GM10266 (cell line): ENCODE data around the gene PDXP.

Source experiments
- DNase-seq: peaks from one replicate; pipeline ENCODE4 v3.0.0; 2012; ENCODE audit errors: extremely low spot score
- CTCF ChIP-seq: IDR thresholded peaks from 2 replicates; pipeline ENCODE4 v1.5.1; 2012; ENCODE audit warnings: mild to moderate bottlenecking, low read depth; ENCODE audit not compliant: control insufficient read depth, insufficient read depth; ENCODE audit errors: missing control alignments

Gene PDXP

GRCh38 chr22:37639771-37640590, 18.5 kb upstream of the PDXP start:
- peak; percentile 67 for DNase-seq
- TF ChIP-seq CTCF, result no peak

DNA sequence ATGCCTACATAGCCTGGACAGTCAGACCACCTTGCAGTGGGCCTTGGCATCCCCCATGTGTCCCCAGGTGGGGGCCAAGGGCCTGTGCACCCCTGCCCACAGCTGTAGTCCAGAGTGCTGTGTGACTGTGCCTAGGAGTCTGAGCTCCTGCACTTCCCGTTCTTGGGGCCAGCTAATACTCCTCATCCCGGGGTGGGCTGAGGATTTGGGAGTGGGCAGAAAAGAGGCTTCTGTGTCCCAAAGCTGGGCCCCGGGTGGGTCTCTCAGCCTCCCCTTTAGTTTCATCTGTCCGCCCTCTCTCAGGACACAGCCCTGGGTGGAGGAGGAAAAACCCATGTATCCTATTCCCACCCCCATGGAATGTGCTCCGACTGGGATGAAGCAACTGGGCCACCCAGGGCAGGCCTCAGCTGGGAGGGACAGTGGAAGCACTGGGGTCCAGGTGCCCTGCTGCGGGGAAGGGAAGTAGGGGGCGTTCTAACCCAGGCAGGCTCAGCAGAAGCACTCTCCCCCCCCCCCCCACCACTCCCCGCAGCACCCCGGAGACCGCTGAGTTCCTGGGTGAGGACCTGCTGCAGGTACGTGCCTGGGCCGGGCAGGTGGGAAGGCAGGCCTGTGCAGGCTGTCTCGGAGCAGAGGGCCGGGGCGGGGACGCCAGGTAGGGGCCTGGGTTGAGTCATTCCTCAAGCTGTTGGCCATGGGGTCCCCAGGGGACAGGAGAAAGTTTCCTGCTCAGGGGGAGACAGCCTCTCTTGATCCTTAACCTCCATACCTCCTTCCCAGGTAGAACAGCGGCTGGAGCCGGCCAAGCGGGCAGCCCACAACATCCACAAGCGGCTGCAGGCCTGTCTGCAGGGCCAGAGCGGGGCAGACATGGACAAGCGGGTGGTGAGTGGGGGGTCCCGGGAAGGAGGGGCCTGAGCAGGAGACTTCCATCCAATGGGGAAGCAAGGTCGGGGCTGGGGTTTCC, 17.6 kb upstream of the PDXP start:
- DNase-seq, result no peak

DNA sequence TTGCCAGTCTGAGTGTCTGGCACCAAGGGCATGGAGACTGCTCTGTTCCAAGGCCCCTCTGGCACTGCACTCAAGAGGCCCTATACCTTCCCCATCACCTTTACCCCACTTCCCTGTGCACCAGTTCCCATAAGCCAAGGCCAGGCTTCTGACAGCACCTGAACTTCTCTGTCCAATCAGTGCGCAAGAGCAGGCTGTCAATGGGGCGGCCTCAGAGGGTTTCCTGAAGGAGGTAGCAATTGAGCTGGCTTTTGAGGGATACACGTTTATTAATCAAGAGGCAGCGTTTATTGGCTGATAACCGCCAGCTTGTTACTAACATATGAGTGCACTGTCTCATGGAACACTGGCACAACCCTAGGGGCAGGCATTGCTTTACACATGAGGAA, 17.0 kb upstream of the PDXP start:
- no peak for DNase-seq
- no peak for TF ChIP-seq CTCF

More for the DNA sequence above, 17.6 kb upstream of the PDXP start:
- no peak for TF ChIP-seq CTCF

- peak; percentile 90 for DNase-seq
- peak; percentile 91 for TF ChIP-seq CTCF
Measured at GRCh38 chr22:37643225-37643847, 15.2 kb upstream of the PDXP start.

DNA sequence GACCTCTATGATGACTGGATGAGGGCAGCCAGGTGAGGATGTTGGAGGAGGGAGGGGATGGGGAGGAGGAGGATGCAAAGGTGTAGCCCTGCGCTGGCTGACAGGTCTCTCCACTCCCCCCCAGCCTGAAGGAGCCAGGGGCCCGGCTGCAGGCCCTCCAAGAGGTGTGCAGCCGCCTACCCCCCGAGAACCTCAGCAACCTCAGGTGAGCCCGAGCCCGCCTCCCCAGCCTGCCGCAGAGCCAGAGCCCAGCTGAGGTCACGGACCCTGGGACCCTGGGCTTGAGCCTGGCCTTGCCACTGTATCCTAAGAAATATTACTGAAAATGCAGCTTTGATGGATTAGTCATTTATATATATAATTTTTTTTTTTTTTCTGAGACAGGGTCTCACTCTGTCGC, 11.2 kb upstream of the PDXP start:
- no peak for TF ChIP-seq CTCF
- DNase-seq, result no peak

DNA sequence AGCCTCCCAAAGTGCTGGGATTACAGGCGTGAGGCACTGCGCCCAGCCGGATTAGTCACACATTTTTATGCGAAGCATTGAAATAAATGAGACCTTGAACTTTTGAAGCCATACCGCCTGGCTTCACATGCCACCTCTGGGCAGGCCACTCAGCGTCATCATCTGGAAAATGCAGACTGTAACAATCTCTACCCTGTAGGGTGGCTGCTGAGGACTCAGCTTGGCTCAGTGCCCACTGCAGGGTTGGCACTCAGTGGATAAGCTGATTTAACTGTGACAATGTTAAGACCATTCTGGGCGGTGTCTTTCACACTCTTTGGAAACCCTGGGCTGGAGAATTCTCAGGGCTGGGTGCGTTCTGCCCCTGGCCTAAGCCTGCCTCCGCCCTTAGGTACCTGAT, 10.6 kb upstream of the PDXP start:
- no peak for DNase-seq
- no peak for TF ChIP-seq CTCF
